Breast epithelium (tissue), 3 donors: ENCODE data around the gene KRT12.

Experiments used
- CTCF ChIP-seq, 3 donors: fragments of 450-650 bp; IDR thresholded peaks; one replicate each; pipeline ENCODE4 v1.5.1; 2016 to 2017; ENCODE audit warnings: antibody characterized with exemption in 3 of 3, mild to moderate bottlenecking in 3 of 3, moderate library complexity in 3 of 3
- POLR2A ChIP-seq: fragments of 450-650 bp; IDR thresholded peaks from one replicate; pipeline ENCODE4 v1.6.1; 2016; ENCODE audit warnings: antibody characterized with exemption, mild to moderate bottlenecking, moderate library complexity

GRCh38 chr17:40849723-40850122 lies 17.3 kb downstream of the KRT12 start:
- no peak for TF ChIP-seq CTCF (IDR thresholded peaks at IDR 0.05)
- no peak for TF ChIP-seq POLR2A
